GM18508 (cell line): ENCODE results near the gene CPT1B.
"Not testable (repeated sequence)": the region's sequence is repeated elsewhere in the genome, so short reads cannot be mapped to it uniquely, and the experiment has no call there.

ENCODE experiments used
- ATAC-seq: cut with Tn5 transposase; IDR thresholded peaks from one replicate; pipeline ENCODE4 v1.9.1; 2021; ENCODE audit warnings: moderate number of reproducible peaks; ENCODE audit not compliant: insufficient read depth, unreplicated experiment

CPT1B gene

DNA sequence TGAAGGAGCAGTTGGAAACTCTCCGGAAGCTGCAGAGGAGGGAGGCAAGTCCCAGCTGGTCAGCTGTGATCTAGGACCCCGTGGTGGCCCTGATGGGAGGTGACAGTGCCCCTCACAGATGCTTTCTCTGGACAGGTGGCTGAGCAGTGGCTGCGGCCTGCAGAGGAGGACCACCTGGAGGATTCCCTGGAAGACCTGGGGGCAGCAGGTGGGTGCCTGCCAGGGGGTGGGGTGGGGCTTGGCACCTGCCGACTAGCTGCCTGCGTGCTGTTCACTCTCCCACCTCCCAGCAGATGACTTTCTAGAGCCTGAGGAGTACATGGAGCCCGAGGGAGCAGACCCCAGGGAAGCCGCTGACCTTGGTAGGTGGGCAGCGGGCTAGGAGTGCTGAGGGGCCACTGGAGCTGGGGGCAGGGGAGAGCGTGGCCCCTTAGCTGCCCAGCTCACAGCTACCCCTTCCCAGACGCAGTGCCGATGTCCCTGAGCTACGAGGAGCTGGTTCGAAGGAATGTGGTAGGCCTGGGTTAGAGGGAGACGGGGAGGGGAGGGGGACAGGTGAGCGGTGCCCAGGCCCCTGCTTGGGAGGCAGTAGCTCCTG, 55.9 kb downstream of the CPT1B start:
- ATAC-seq = no peak

- no peak for ATAC-seq
Measured at GRCh38 chr22:50521710-50522109, 56.5 kb downstream of the CPT1B start.

DNA sequence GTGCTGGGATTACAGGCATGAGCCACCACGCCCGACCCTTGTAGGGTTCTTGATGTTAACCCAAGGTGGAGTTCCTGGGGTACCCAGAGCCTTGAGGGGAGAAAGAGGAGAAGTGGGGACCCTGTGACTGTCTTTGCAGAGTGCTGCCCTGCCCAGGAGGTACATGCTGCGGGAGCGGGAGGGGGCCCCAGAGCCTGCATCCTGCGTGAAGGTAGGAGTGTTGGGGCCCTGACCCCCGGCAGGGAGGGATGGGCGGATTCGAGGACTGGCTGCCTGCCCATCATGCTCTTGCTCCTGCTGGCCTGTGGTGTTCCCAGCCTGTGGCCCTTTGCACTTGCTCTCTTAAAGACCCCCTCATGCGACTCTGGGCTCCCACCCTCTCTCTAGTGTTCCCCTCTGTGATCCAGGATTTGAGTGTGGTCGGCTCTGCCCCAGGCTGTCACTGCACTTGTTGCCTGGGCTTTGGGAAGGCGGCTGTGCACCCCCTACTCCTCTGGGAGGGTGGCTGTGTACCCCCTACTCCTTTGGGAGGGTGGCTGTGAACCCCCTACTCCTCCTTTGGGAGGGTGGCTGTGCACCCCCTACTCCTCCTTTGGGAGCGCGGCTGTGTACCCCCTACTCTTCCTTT, 57.3 kb downstream of the CPT1B start:
- ATAC-seq = no peak

DNA sequence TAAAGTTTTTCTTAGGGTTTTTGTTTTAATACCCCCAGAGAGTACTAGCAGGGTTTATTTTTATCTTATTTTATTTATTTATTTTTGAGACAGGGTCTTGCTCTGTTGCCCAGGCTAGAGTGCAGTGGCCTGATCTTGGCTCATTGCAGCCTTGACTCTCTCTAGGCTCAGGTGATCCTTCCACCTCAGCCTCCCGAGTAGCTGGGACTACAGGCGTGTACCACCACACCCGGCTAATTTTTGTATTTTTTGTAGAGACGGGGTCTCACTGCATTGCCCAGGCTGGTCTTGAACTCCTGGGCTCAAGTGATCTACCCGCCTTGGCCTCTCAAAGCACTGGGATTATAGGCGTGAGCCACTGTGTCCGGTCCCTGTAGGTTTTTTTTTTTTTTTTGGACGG, 58.0 kb downstream of the CPT1B start:
- ATAC-seq = not testable (repeated sequence)

GRCh38 chr22:50519151-50519550, 59.1 kb downstream of the CPT1B start:
- no peak for ATAC-seq
